GM21786 (cell line): Measurements from ENCODE around the gene ARAF.

Experiments used
- ATAC-seq: cut with Tn5 transposase; IDR thresholded peaks from one replicate; pipeline ENCODE4 v1.9.1; 2021; ENCODE audit not compliant: unreplicated experiment

Gene ARAF

GRCh38 chrX:47563801-47564315 lies 2.9 kb downstream of the ARAF start:
- ATAC-seq, result no peak

- no peak for ATAC-seq
Measured at GRCh38 chrX:47564438-47565085, 3.6 kb downstream of the ARAF start.

GRCh38 chrX:47566841-47567240 lies 5.8 kb downstream of the ARAF start:
- no peak for ATAC-seq

- ATAC-seq, result no peak
Measured at GRCh38 chrX:47568656-47569295, 7.8 kb downstream of the ARAF start.

GRCh38 chrX:47570794-47571193 lies 9.8 kb downstream of the ARAF start:
- no peak for ATAC-seq

- ATAC-seq, result no peak
Measured at GRCh38 chrX:47571215-47571614, 10.2 kb downstream of the ARAF start.

GRCh38 chrX:47571896-47572295 lies 10.9 kb downstream of the ARAF start:
- ATAC-seq, result no peak

GRCh38 chrX:47572773-47573340 lies 11.9 kb downstream of the ARAF start:
- ATAC-seq, result no peak

GRCh38 chrX:47573341-47574075 lies 12.5 kb downstream of the ARAF start:
- no peak for ATAC-seq

- ATAC-seq, result no peak
Measured at GRCh38 chrX:47574076-47574546, 13.1 kb downstream of the ARAF start.

GRCh38 chrX:47574547-47575301 lies 13.7 kb downstream of the ARAF start:
- ATAC-seq, result no peak

- no peak for ATAC-seq
Measured at GRCh38 chrX:47576021-47576898, 15.3 kb downstream of the ARAF start.

- no peak for ATAC-seq
Measured at GRCh38 chrX:47577424-47577823, 16.4 kb downstream of the ARAF start.

GRCh38 chrX:47577901-47578300 lies 16.9 kb downstream of the ARAF start:
- no peak for ATAC-seq

GRCh38 chrX:47578692-47579091 lies 17.7 kb downstream of the ARAF start:
- no peak for ATAC-seq

GRCh38 chrX:47579537-47579936 lies 18.5 kb downstream of the ARAF start:
- no peak for ATAC-seq

GRCh38 chrX:47581731-47582647 lies 21.0 kb downstream of the ARAF start, which contains the start of gene TIMP1:
TSS of gene TIMP1 (plus strand) at chrX:47582436. CDS start at chrX:47583416, 980 bp downstream.
- peak; percentile 92 for ATAC-seq

- ATAC-seq, result no peak
Measured at GRCh38 chrX:47583240-47583861, 22.3 kb downstream of the ARAF start.
